ENCODE results near the gene IFRD2. TPM values are rescaled to one million over a fixed set of nuclear protein-coding genes. Genes with fewer than 3 reads are reported as not detected.
A peak's percentile ranks its signal among the peaks of the same experiment; 100 is the strongest.

Gene IFRD2
- total RNA-seq, 6 experiments from 2014 or later: 71.2 to 102 (median 74.6) TPM

GRCh38 chr3:50243543-50243895 is 48.7 kb downstream of the IFRD2 start:
- TF ChIP-seq CTCF (IDR thresholded peaks at IDR 0.05): no peak
- H3K4me1 Mint-ChIP-seq (ENCODE audit: low read depth): peaks cover 82% of the 10 kb centered on the region
- peaks cover 6% of the 10 kb centered on the region; the same call in 1 of the 2 replicates for H3K36me3 Mint-ChIP-seq (ENCODE audit: low read depth)
- H3K4me3 Mint-ChIP-seq: no peak overlapping the region
- peaks cover 6% of the 10 kb centered on the region; the same call in 1 of the 2 replicates for H3K27me3 Mint-ChIP-seq (ENCODE audit: insufficient read depth)
- DNase-seq: no peak
- peak overlapping the region; percentile 96 for H3K27ac Mint-ChIP-seq
- H3K9me3 Mint-ChIP-seq: no peaks in the 10 kb centered on the region

- TF ChIP-seq CTCF (IDR thresholded peaks at IDR 0.05): no peak
- DNase-seq: no peak
- H3K9me3 Mint-ChIP-seq: no peaks in the 10 kb centered on the region
- peak overlapping the region; percentile 96 for H3K27ac Mint-ChIP-seq
- peaks cover 6% of the 10 kb centered on the region; the same call in 1 of the 2 replicates for H3K27me3 Mint-ChIP-seq (ENCODE audit: insufficient read depth)
- peak overlapping the region; percentile 41; the same call in 1 of the 2 replicates for H3K4me3 Mint-ChIP-seq
- peaks cover 6% of the 10 kb centered on the region for H3K36me3 Mint-ChIP-seq (ENCODE audit: low read depth)
- peaks cover 82% of the 10 kb centered on the region for H3K4me1 Mint-ChIP-seq (ENCODE audit: low read depth)
Measured at GRCh38 chr3:50242851-50243542, 49.2 kb downstream of the IFRD2 start.

- Mint-ChIP-seq H3K4me3 (peak overlapping the region; percentile 41; the same call in 1 of the 2 replicates), H3K27ac (peak overlapping the region; percentile 81), H3K4me1 (ENCODE audit: low read depth) (peaks cover 80% of the 10 kb centered on the region), H3K9me3 (no peaks in the 10 kb centered on the region), H3K27me3 (ENCODE audit: insufficient read depth) (peaks cover 5% of the 10 kb centered on the region; the same call in 1 of the 2 replicates), H3K36me3 (ENCODE audit: low read depth) (peaks cover 11% of the 10 kb centered on the region)
- TF ChIP-seq CTCF (IDR thresholded peaks at IDR 0.05): no peak
- DNase-seq: no peak
Measured at GRCh38 chr3:50242381-50242770, 49.9 kb downstream of the IFRD2 start.

- DNase-seq: no peak
- TF ChIP-seq CTCF (IDR thresholded peaks at IDR 0.05): no peak
- no peaks in the 10 kb centered on the region for H3K9me3 Mint-ChIP-seq
- H3K27ac Mint-ChIP-seq: peak overlapping the region; percentile 67
- H3K36me3 Mint-ChIP-seq (ENCODE audit: low read depth): peaks cover 16% of the 10 kb centered on the region
- peaks cover 4% of the 10 kb centered on the region; the same call in 1 of the 2 replicates for H3K27me3 Mint-ChIP-seq (ENCODE audit: insufficient read depth)
- peaks cover 75% of the 10 kb centered on the region for H3K4me1 Mint-ChIP-seq (ENCODE audit: low read depth)
- H3K4me3 Mint-ChIP-seq: no peak overlapping the region
Measured at GRCh38 chr3:50241713-50242380, 50.4 kb downstream of the IFRD2 start.

- no peak for TF ChIP-seq CTCF (IDR thresholded peaks at IDR 0.05)
- H3K27me3 Mint-ChIP-seq (ENCODE audit: insufficient read depth): peaks cover 4% of the 10 kb centered on the region; the same call in 1 of the 2 replicates
- no peaks in the 10 kb centered on the region for H3K9me3 Mint-ChIP-seq
- H3K4me3 Mint-ChIP-seq: peak overlapping the region; percentile 57; the same call in 1 of the 2 replicates
- peaks cover 18% of the 10 kb centered on the region for H3K36me3 Mint-ChIP-seq (ENCODE audit: low read depth)
- DNase-seq: no peak
- H3K27ac Mint-ChIP-seq: peak overlapping the region; percentile 67
- peaks cover 68% of the 10 kb centered on the region for H3K4me1 Mint-ChIP-seq (ENCODE audit: low read depth)
Measured at GRCh38 chr3:50241163-50241562, 51.1 kb downstream of the IFRD2 start.
